Colonic mucosa (tissue), 4 donors: ENCODE data around the gene TMEM150C. TPM values are rescaled to one million over a fixed set of nuclear protein-coding genes. Genes with fewer than 3 reads are reported as not detected.

Experiments used
- DNase-seq: peaks from one replicate; pipeline ENCODE4 v3.0.0-alpha.2; 2020
- H3K27ac ChIP-seq: fragments of 200-600 bp; one replicate; pipeline ENCODE4 v1.8.0; 2021
- H3K27me3 ChIP-seq: fragments of 200-600 bp; one replicate; pipeline ENCODE4 v1.8.0; 2021
- H3K36me3 ChIP-seq: fragments of 200-600 bp; one replicate; pipeline ENCODE4 v1.8.0; 2021
- H3K4me1 ChIP-seq: fragments of 200-600 bp; one replicate; pipeline ENCODE4 v1.8.0; 2021; ENCODE audit warnings: mild to moderate bottlenecking
- H3K4me3 ChIP-seq: fragments of 200-600 bp; one replicate; pipeline ENCODE4 v1.8.0; 2021
- H3K9ac ChIP-seq, 2 donors: one replicate each; pipeline ENCODE4 v1.7.0; 2013; ENCODE audit warnings: control low read depth in 2 of 2, low read depth in 2 of 2, low read length in 2 of 2
- H3K9me3 ChIP-seq: fragments of 200-600 bp; one replicate; pipeline ENCODE4 v1.8.0; 2021
- CTCF ChIP-seq: fragments of 200-600 bp; IDR thresholded peaks from one replicate; pipeline ENCODE4 v1.8.0; 2022; ENCODE audit warnings: antibody characterized with exemption, mild to moderate bottlenecking
- intact Hi-C: fragments of 100-400 bp; cut with DNase I; formaldehyde crosslinking; loops from one replicate; pipeline ENCODE4 v1.14.1; 2022
- total RNA-seq, 2 donors: library from RNA; stranded (reverse); fragmentation: NEBNext Ultra II Directional in 1 of 2; extraction: Animal tissue kit (Norgen Biotek cat#: 25700) in 1 of 2; gene quantifications; one replicate each; pipeline ENCODE4 v1.2.1, GENCODE V29; 2021
- donor health status: healthy.
- donor health status: DM: no; HTN: no; CAD: no.
- donor health status: DM: no; HTN: no; CAD: no.

The TMEM150C gene
- total RNA-seq, 2 donors from 2014 or later: 1.2 to 2.5 TPM

- H3K36me3 ChIP-seq: no peaks in the 10 kb centered on the region
- TF ChIP-seq CTCF: no peak
- no peaks in the 10 kb centered on the region for H3K4me1 ChIP-seq
- no peak for DNase-seq
- H3K27me3 ChIP-seq: no peaks in the 10 kb centered on the region
- H3K4me3 ChIP-seq: no peak overlapping the region
- H3K9me3 ChIP-seq: no peaks in the 10 kb centered on the region
- H3K9ac ChIP-seq: no peak overlapping the region
- no peak overlapping the region for H3K27ac ChIP-seq
- intact Hi-C loops: no loop called here
These were observed 52.9 kb downstream of the TMEM150C start for GRCh38 chr4:82508806-82509428.

DNA sequence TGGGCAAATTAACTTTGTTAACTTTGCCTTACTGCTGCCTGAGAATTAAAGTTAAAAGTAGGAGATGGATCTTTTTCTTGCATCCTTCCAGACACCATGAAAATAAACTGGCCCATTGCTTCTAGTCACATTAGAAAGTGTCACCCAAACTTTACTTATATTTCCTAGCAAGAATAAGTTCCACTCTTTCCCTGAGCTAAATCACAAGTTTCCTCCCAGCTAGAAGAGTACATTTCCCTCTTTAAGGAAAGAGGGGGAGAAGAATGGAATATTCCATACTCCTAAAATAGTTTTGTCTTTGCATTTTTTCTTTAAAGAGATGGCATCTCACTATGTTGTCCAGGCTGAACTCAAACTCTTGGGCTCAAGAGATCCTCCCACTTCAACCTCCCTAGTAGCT lies 53.8 kb downstream of the TMEM150C start:
- H3K9me3 ChIP-seq: no peaks in the 10 kb centered on the region
- no peak overlapping the region for H3K27ac ChIP-seq
- H3K27me3 ChIP-seq: no peaks in the 10 kb centered on the region
- no peak for TF ChIP-seq CTCF
- no peak overlapping the region for H3K4me3 ChIP-seq
- intact Hi-C loops: no loop called here
- DNase-seq: no peak
- H3K36me3 ChIP-seq: no peaks in the 10 kb centered on the region
- H3K4me1 ChIP-seq: no peaks in the 10 kb centered on the region
- no peak overlapping the region for H3K9ac ChIP-seq

DNA sequence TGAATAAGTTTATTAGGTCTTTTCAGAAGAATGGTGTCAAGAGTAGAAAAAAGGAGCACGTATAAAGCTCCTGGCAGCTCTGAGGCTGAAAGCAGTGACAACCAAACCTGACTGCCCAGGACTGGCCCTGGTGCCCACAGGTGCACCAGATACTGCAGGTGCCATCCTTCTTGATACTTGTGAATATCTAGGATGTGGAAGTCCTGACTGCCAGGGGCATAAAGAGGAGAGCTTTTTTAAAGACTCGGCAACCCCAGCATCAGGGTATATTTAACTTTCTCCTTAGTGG lies 60.7 kb downstream of the TMEM150C start:
- Histone ChIP-seq H3K9ac (no peak overlapping the region), H3K4me1 (no peaks in the 10 kb centered on the region), H3K27ac (no peak overlapping the region), H3K4me3 (no peak overlapping the region), H3K27me3 (no peaks in the 10 kb centered on the region), H3K9me3 (no peaks in the 10 kb centered on the region), H3K36me3 (no peaks in the 10 kb centered on the region)
- no peak for TF ChIP-seq CTCF
- no peak for DNase-seq
- intact Hi-C loops: no loop called here

GRCh38 chr4:82500435-82501153 lies 61.2 kb downstream of the TMEM150C start:
- Histone ChIP-seq H3K9me3 (no peaks in the 10 kb centered on the region), H3K4me1 (no peaks in the 10 kb centered on the region), H3K27me3 (no peaks in the 10 kb centered on the region), H3K27ac (no peak overlapping the region), H3K9ac (no peak overlapping the region), H3K36me3 (no peaks in the 10 kb centered on the region), H3K4me3 (no peak overlapping the region)
- no peak for DNase-seq
- intact Hi-C loops: no loop called here
- no peak for TF ChIP-seq CTCF

GRCh38 chr4:82499738-82500434 lies 61.9 kb downstream of the TMEM150C start:
- no peak overlapping the region for H3K9ac ChIP-seq
- no peaks in the 10 kb centered on the region for H3K36me3 ChIP-seq
- DNase-seq: no peak
- TF ChIP-seq CTCF: no peak
- intact Hi-C loops: no loop called here
- H3K4me1 ChIP-seq: no peaks in the 10 kb centered on the region
- H3K9me3 ChIP-seq: no peaks in the 10 kb centered on the region
- no peak overlapping the region for H3K4me3 ChIP-seq
- no peaks in the 10 kb centered on the region for H3K27me3 ChIP-seq
- no peak overlapping the region for H3K27ac ChIP-seq
